HCT116 (cell line): Measurements from ENCODE around the gene CHCHD4. TPM values are rescaled to one million over a fixed set of nuclear protein-coding genes. Genes with fewer than 3 reads are reported as not detected.

Experiments
- ATAC-seq: fragments of 200-7000 bp; cut with Tn5 transposase; 2 replicates; pipeline ENCODE4 v1.9.1; 2020; ENCODE audit warnings: mild to moderate bottlenecking, moderate library complexity
- BruUV-seq: library from RNA; stranded (reverse); fragments of 400-500 nt; replicated peaks from 2 replicates; lab custom pipeline; 2021; lab: Mats Ljungman, UMichigan
- CTCF ChIA-PET: fragments of 300-600 bp; sonication (Branson Sonifier 250); formaldehyde crosslinking; loops from one replicate; lab custom pipeline; 2021; ENCODE audit warnings: antibody characterized with exemption; lab: Charles Lee
- POLR2A ChIA-PET: fragments of 300-600, 350-600 bp; sonication (Branson Sonifier 250); formaldehyde crosslinking; loops from one replicate; lab custom pipeline; 2021; ENCODE audit warnings: antibody characterized with exemption; lab: Charles Lee
- RAD21 ChIA-PET, 2 experiments: fragments of 300-600 bp; sonication (Branson Sonifier 250); formaldehyde crosslinking; loops; one replicate each; lab custom pipeline; 2023; ENCODE audit warnings: low total read pairs in 2 of 2; ENCODE audit not compliant: uncharacterized antibody in 2 of 2, unreplicated experiment in 2 of 2, low non-redundant PET in 1 of 2; lab: Charles Lee
- DNase-seq: peaks from one replicate; pipeline ENCODE4 v3.0.0-alpha.2; 2010; ENCODE audit warnings: low read depth, low spot score
- H2AFZ ChIP-seq: fragments of 200-600 bp; shearing (Covaris generic), sonication (generic); 2 replicates; pipeline ENCODE4 v1.6.1; 2017; ENCODE audit warnings: low read depth, mixed run types, mixed read lengths, antibody characterized with exemption, low read length; ENCODE audit not compliant: poor library complexity, severe bottlenecking
- H3K27ac ChIP-seq: 2 replicates; pipeline ENCODE4 v1.5.1; 2012; ENCODE audit warnings: low read depth, low read length
- H3K27me3 ChIP-seq: fragments of 200-600 bp; sonication (generic); 2 replicates; pipeline ENCODE4 v1.6.1; 2016; ENCODE audit warnings: mixed run types, low read length, mixed read lengths; ENCODE audit not compliant: insufficient read depth
- H3K36me3 ChIP-seq, 2 experiments: fragments of 200-500 bp in 1 of 2; fragments of 200-600 bp in 1 of 2; sonication (Bioruptor generic) in 1 of 2; sonication (generic) in 1 of 2; 2 replicates each; pipeline versions ENCODE4 v1.5.1 to v1.6.1; 2014 to 2016; ENCODE audit warnings: low read length in 2 of 2, inconsistent platforms in 1 of 2, mixed read lengths in 1 of 2, mixed run types in 1 of 2; ENCODE audit not compliant: insufficient read depth in 2 of 2, control insufficient read depth in 1 of 2
- H3K4me1 ChIP-seq, 2 experiments: fragments of 200-600 bp in 1 of 2; sonication (generic) in 1 of 2; 2 replicates each; pipeline versions ENCODE4 v1.5.1 to v1.6.1; 2012 to 2017; ENCODE audit warnings: low read length in 2 of 2, inconsistent platforms in 1 of 2, mild to moderate bottlenecking in 1 of 2, mixed read lengths in 1 of 2, mixed run types in 1 of 2, moderate library complexity in 1 of 2; ENCODE audit not compliant: insufficient read depth in 2 of 2, control insufficient read depth in 1 of 2
- H3K4me2 ChIP-seq: fragments of 200-600 bp; sonication (generic); 2 replicates; pipeline ENCODE4 v1.6.1; 2017; ENCODE audit warnings: mixed run types, low read length, mixed read lengths
- H3K4me3 ChIP-seq, 2 experiments: fragments of 200-600 bp in 1 of 2; sonication (generic) in 1 of 2; replicated peaks in 1 of 2; 2 replicates each; pipeline ENCODE4 v1.5.1; 2011 to 2016; ENCODE audit warnings: low read length in 2 of 2, control low read depth in 1 of 2, low read depth in 1 of 2, mild to moderate bottlenecking in 1 of 2, mixed read lengths in 1 of 2, mixed run types in 1 of 2
- H3K79me2 ChIP-seq: fragments of 200-600 bp; sonication (generic); 2 replicates; pipeline ENCODE4 v1.6.1; 2017; ENCODE audit warnings: mild to moderate bottlenecking, mixed run types, low read length, moderate library complexity, mixed read lengths; ENCODE audit not compliant: insufficient read depth
- H3K9ac ChIP-seq: fragments of 200-600 bp; sonication (generic); 2 replicates; pipeline ENCODE4 v1.6.1; 2016; ENCODE audit warnings: low read length, mixed read lengths
- H3K9me2 ChIP-seq: fragments of 200-600 bp; sonication (generic), shearing (Covaris generic); 2 replicates; pipeline ENCODE4 v1.6.1; 2017; ENCODE audit warnings: mixed run types, mild to moderate bottlenecking, moderate library complexity; ENCODE audit not compliant: insufficient read depth
- H3K9me3 ChIP-seq, 2 experiments: fragments of 200-500 bp in 1 of 2; fragments of 200-600 bp in 1 of 2; sonication (Bioruptor generic) in 1 of 2; sonication (generic) in 1 of 2; 2 replicates each; pipeline ENCODE4 v1.6.1; 2014 to 2017; ENCODE audit warnings: low read length in 2 of 2, mixed read lengths in 2 of 2, inconsistent platforms in 1 of 2, low read depth in 1 of 2, mild to moderate bottlenecking in 1 of 2, mixed run types in 1 of 2, moderate library complexity in 1 of 2; ENCODE audit not compliant: control insufficient read depth in 1 of 2, insufficient read depth in 1 of 2
- H4K20me1 ChIP-seq: fragments of 200-600 bp; sonication (generic), shearing (Covaris generic); 2 replicates; pipeline ENCODE4 v1.6.1; 2017; ENCODE audit warnings: mixed run types, mild to moderate bottlenecking, moderate library complexity; ENCODE audit not compliant: insufficient read depth
- EGR1 ChIP-seq: IDR thresholded peaks from 2 replicates; pipeline ENCODE4 v1.6.1; 2012; ENCODE audit warnings: low read depth
- POLR2A ChIP-seq: IDR thresholded peaks from 2 replicates; pipeline ENCODE4 v1.7.0; 2011; ENCODE audit warnings: borderline replicate concordance; ENCODE audit not compliant: insufficient read depth, insufficient read length; ENCODE audit errors: extremely low read depth
- RAD21 ChIP-seq: IDR thresholded peaks from 2 replicates; pipeline ENCODE4 v1.6.1; 2012; ENCODE audit warnings: low read depth, mild to moderate bottlenecking
- SRF ChIP-seq: IDR thresholded peaks from 2 replicates; pipeline ENCODE4 v1.6.1; 2012; ENCODE audit warnings: low read depth
- YY1 ChIP-seq: IDR thresholded peaks from 2 replicates; pipeline ENCODE4 v1.6.1; 2011; ENCODE audit warnings: low read length, low read depth, moderate library complexity, mild to moderate bottlenecking; ENCODE audit not compliant: insufficient replicate concordance; ENCODE audit errors: extremely low read depth
- ZBTB33 ChIP-seq: IDR thresholded peaks from 2 replicates; pipeline ENCODE4 v1.6.1; 2011; ENCODE audit warnings: mild to moderate bottlenecking, low read length, moderate library complexity; ENCODE audit not compliant: insufficient replicate concordance; ENCODE audit errors: extremely low read depth
- intact Hi-C: fragments of 100-400 bp; cut with micrococcal nuclease; formaldehyde crosslinking; loops from 2 replicates; pipeline ENCODE4 v1.10.0; 2022
- total RNA-seq: library from RNA; stranded (reverse); gene quantifications from one replicate; pipeline ENCODE4 v1.2.1, GENCODE V29; 2021; ENCODE audit not compliant: unreplicated experiment
- TF ChIP-seq, protein P1 (sequence below): IDR thresholded peaks from 2 replicates; pipeline ENCODE4 v1.6.1; 2012; ENCODE audit warnings: low read depth
- TF ChIP-seq, protein P2 (sequence below): IDR thresholded peaks from 2 replicates; pipeline ENCODE4 v1.6.1; 2012
- TF ChIP-seq, protein P3 (sequence below), 3 experiments: fragments of 200-600 bp in 1 of 3; sonication (generic) in 1 of 3; IDR thresholded peaks in 2 of 3; conservative IDR thresholded peaks in 1 of 3; 2 replicates each; pipeline ENCODE4 v1.5.1; 2012 to 2017; ENCODE audit warnings: low read depth in 2 of 3, low read length in 2 of 3, antibody characterized with exemption in 1 of 3, borderline replicate concordance in 1 of 3, control low read depth in 1 of 3, mild to moderate bottlenecking in 1 of 3, mixed read lengths in 1 of 3, mixed run types in 1 of 3, moderate library complexity in 1 of 3; ENCODE audit not compliant: insufficient read depth in 1 of 3

The CHCHD4 gene
- total RNA-seq, 1 experiment from 2014 or later = 24.6 TPM

DNA sequence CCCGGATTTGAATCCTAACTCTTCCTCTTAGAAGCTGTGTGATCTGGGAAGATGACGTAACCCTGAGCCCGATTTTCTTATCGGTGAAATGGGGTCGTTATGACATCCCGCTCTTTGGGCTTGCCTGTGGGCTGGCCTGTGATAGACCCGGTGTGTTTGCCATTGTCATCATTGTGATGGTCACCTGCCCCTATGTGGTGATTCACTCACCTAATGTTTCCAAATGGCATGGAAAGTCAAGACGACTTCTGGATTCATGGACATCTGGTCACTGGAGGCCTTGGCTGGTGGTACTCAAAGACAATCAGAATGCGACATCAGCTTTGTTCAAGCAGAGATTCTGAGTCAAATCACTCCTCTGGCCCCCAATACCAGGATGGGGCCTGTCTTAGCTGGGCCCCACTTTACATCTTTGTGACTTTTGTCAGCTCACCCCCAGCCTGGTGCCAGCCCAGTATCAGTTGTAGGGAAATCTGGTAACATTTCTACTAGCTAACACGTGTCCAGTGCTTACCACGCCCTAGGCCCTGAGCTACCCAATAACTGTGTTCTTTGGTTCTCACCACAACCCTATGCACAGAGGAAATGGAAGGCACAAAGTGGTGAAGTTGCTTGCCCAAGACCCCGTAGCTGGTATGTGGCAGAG is 3.0 kb upstream of the CHCHD4 start:
- no peak overlapping the region for H3K4me2 ChIP-seq

More for the DNA sequence above, 3.0 kb upstream of the CHCHD4 start:
- H3K27ac ChIP-seq = no peak overlapping the region
- ChIA-PET CTCF (interaction anchor here (1.6 kb wide), 1 partner anchor 231 kb away, joined by 3 read pairs; no protein-coding TSS in a partner anchor), RAD21 (no interaction called here), POLR2A (no interaction called here)
- peaks cover 8 to 20% of the 10 kb centered on the region in 2 experiments; a peak in 3 of 4 replicates for H3K4me1 ChIP-seq
- BruUV-seq = no TSS peak
- DNase-seq = no peak
- intact Hi-C loops = loop anchor here (5.0 to 10.0 kb wide), 3 partner anchors 50 to 473 kb away; partner anchors contain the start of genes LSM3 and XPC
- peaks cover 15 to 22% of the 10 kb centered on the region in 2 experiments; a peak in 3 of 4 replicates for H3K36me3 ChIP-seq
- H3K79me2 ChIP-seq = peaks cover 67% of the 10 kb centered on the region
- no peak for ATAC-seq
- no peaks in the 10 kb centered on the region for H3K27me3 ChIP-seq
- TF ChIP-seq EGR1 (no peak), SRF (no peak), RAD21 (no peak), YY1 (no peak), POLR2A (no peak), ZBTB33 (no peak)
- TF ChIP-seq, protein P1, sequence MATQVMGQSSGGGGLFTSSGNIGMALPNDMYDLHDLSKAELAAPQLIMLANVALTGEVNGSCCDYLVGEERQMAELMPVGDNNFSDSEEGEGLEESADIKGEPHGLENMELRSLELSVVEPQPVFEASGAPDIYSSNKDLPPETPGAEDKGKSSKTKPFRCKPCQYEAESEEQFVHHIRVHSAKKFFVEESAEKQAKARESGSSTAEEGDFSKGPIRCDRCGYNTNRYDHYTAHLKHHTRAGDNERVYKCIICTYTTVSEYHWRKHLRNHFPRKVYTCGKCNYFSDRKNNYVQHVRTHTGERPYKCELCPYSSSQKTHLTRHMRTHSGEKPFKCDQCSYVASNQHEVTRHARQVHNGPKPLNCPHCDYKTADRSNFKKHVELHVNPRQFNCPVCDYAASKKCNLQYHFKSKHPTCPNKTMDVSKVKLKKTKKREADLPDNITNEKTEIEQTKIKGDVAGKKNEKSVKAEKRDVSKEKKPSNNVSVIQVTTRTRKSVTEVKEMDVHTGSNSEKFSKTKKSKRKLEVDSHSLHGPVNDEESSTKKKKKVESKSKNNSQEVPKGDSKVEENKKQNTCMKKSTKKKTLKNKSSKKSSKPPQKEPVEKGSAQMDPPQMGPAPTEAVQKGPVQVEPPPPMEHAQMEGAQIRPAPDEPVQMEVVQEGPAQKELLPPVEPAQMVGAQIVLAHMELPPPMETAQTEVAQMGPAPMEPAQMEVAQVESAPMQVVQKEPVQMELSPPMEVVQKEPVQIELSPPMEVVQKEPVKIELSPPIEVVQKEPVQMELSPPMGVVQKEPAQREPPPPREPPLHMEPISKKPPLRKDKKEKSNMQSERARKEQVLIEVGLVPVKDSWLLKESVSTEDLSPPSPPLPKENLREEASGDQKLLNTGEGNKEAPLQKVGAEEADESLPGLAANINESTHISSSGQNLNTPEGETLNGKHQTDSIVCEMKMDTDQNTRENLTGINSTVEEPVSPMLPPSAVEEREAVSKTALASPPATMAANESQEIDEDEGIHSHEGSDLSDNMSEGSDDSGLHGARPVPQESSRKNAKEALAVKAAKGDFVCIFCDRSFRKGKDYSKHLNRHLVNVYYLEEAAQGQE = no peak
- TF ChIP-seq, protein P2, sequence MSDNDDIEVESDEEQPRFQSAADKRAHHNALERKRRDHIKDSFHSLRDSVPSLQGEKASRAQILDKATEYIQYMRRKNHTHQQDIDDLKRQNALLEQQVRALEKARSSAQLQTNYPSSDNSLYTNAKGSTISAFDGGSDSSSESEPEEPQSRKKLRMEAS = no peak
- TF ChIP-seq, protein P3, sequence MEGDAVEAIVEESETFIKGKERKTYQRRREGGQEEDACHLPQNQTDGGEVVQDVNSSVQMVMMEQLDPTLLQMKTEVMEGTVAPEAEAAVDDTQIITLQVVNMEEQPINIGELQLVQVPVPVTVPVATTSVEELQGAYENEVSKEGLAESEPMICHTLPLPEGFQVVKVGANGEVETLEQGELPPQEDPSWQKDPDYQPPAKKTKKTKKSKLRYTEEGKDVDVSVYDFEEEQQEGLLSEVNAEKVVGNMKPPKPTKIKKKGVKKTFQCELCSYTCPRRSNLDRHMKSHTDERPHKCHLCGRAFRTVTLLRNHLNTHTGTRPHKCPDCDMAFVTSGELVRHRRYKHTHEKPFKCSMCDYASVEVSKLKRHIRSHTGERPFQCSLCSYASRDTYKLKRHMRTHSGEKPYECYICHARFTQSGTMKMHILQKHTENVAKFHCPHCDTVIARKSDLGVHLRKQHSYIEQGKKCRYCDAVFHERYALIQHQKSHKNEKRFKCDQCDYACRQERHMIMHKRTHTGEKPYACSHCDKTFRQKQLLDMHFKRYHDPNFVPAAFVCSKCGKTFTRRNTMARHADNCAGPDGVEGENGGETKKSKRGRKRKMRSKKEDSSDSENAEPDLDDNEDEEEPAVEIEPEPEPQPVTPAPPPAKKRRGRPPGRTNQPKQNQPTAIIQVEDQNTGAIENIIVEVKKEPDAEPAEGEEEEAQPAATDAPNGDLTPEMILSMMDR (IDR thresholded peaks at IDR 0.05 in 2 of 3, conservative IDR thresholded peaks at IDR 0.05 in 1 of 3; ENCODE audit: borderline replicate concordance in 1 of 3, insufficient read depth in 1 of 3, low read depth in 2 of 3, low read length in 2 of 3) = no peak
- H2AFZ ChIP-seq = no peak overlapping the region
- no peaks in the 10 kb centered on the region for H3K9me3 ChIP-seq
- no peaks in the 10 kb centered on the region for H3K9me2 ChIP-seq
- no peak overlapping the region for H3K9ac ChIP-seq
- H4K20me1 ChIP-seq = no peaks in the 10 kb centered on the region; the same call in 1 of the 2 replicates
- no peak overlapping the region for H3K4me3 ChIP-seq
